SK-N-DZ (cell line): ENCODE measurements around the gene ADARB2.

ENCODE experiments used
- DNase-seq: peaks from one replicate; pipeline ENCODE4 v3.0.0-alpha.2; 2015; ENCODE audit warnings: low spot score

ADARB2 gene

GRCh38 chr10:1375346-1376170 lies 361.8 kb downstream of the ADARB2 start:
- DNase-seq, result no peak

DNA sequence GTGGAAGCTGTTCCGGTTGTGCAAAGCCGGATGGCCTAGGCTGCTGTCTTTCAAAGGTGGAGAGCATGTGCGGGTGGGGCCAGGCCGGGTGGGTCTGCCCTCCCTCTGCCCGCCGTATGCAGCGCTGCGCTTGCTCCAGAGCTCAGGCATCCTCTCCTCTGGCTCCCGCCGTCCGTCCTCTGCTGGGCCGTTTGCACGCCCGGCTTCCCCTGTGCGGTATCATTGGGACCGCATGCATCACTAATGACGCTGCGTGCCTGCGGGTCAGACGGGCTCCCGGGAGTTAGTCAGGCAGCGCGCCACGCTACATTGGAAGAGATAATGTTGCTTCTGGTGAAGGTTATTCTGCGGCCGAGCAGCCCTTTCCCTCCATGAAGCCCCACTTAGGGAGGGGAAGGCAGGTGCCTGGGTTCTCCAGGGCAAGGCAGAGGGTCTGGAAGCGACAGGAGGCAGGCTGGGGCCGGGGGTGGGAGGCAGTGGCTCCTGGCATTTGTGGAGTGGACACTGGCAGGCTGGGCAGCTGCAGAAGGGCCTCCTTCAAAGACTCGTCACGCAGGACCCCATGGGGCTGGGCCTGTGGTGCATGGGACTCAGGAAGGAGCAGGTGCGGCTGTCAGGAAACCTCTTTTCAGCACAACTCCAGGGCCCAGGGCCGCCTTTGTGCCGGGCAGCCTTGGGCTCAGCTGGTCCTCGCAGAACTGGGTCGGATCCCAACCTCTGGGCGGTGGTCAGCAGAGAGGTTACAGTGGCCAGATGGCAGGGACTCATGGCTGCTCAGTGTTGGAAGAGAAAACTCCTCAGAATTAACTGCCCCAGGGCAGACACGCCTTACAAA lies 362.6 kb downstream of the ADARB2 start:
- no peak for DNase-seq

DNA sequence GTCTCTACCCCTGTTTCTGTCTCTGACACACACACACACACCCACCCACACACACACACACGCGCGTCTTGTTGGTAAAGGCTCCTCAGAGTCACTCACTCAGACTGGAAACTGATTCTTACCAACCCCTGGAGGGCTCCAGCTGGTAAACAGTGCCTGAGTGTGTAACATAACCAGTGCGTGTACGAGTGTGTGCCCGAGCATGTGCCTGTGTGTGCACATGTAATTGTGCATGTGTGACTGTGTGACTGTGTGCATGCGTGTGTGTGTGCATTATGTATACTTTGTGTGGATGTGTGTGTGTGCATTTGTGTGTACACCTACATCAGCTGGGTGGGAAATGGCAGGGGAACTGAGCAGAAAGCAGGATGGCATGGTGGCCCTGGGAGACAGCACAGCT lies 364.0 kb downstream of the ADARB2 start:
- no peak for DNase-seq

GRCh38 chr10:1372212-1372611 lies 365.1 kb downstream of the ADARB2 start:
- no peak for DNase-seq

DNA sequence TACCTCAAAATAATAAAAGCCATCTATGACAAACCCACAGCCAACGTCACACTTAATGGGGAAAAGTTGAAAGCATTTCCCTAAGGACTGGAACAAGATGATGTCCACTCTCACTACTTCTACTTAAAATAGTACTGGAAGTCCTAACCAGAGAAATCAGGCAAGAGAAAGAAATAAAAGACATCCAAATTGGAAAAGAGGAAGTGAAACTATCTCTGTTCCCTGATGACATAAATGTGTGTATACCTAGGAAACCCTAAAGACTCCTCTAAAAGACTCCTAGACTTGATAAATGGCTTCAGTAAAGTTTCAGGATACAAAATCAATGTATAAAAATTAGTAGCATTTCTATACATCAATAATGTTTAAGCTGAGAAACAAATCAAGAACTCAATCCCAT lies 367.0 kb downstream of the ADARB2 start:
- no peak for DNase-seq

DNA sequence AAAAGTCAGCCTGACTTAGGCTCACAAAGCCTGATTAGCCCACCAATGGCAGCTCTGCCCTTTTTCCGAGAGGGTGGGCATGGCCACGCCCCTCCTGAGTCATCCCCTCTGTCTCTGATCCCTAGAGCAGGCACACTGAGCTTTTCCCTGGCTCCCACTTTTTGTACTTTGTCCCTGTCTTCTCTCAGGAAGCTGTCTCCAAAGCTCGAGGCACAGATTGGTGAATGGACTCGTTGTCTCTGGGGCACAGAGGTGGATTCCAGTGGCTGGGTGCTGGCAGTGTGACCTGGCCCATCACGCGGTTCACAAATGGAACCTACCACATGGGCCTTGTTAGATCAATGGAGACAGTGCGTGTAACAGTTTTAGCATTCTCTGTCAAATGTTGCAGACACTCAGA lies 367.7 kb downstream of the ADARB2 start:
- no peak for DNase-seq

DNA sequence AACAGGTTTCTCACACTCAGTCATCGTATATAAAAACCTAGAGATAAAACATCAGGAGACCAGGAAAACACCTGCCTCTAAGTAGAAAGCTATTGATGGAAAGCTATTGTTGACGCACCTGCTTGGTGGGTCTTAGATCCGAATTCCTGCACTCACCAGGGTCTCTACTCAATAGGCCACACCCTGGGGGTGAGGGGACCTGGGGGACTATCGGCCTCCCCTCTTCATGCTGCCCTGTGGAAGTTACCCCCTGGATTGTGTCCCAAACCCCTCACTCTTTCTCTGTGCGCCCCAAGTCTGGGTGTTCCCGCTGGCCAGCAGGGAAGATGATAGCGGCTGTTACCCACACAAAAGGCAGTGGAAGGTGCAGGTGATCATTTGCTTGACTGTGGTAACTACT lies 368.1 kb downstream of the ADARB2 start:
- DNase-seq, result no peak

GRCh38 chr10:1368842-1369171 lies 368.5 kb downstream of the ADARB2 start:
- DNase-seq, result peak; percentile 68

GRCh38 chr10:1367938-1368841 lies 369.1 kb downstream of the ADARB2 start:
- DNase-seq, result no peak

GRCh38 chr10:1366811-1367425 lies 370.4 kb downstream of the ADARB2 start:
- DNase-seq, result no peak

DNA sequence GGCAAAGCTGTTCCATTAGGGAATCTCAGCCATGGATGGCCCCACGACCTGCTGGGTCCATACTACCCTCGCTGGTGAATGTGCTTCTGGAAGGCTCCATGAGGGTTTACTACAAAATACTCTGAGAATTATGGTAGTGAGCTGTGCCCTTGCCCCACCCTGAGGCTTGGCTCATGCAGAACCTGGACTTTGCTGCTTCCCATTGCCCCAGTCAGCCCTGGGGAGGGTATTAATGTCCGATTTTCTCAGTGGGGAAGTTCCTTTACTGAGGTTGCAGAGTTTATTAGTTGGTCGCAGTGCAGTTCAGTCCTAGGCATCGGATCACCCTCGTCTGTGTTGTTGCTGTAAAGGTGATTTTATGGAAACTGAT lies 371.0 kb downstream of the ADARB2 start:
- DNase-seq, result no peak

DNA sequence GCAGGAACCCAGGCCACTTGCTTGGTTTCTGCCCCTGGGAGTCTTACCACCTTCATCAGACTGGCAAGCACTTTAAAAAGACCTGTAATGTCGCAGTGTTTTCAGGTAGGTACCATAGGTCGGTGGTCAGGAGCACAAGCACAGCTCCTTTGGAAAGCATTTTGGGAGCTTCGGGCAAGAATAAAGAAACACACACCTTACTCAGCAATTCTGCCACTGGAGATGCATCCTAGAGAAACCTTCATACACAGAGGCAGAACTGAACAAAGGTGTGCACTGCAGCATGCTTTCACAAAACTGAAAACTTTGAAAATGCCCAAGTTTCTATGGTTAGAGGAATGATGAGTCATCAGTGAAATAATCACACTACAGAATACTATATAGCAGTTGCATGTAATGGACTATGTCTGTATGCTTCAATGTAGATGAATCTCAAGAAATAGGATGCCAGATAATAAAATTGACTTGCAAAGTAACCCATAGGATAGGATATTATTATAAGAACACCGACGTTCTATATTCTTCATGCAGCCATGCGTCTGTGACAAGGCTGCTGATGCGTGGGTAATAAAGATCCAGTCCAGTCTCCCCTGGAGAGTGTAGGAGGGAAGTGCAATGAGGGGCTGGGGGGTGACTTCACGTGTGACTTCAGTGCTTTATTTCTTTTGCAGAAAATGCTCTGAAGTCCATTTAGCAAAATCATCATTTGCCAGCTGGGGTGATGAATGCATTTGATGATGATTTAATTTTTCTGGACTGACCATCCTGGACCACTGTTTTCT lies 371.6 kb downstream of the ADARB2 start:
- no peak for DNase-seq

GRCh38 chr10:1364151-1364910 lies 373.0 kb downstream of the ADARB2 start:
- DNase-seq, result no peak

DNA sequence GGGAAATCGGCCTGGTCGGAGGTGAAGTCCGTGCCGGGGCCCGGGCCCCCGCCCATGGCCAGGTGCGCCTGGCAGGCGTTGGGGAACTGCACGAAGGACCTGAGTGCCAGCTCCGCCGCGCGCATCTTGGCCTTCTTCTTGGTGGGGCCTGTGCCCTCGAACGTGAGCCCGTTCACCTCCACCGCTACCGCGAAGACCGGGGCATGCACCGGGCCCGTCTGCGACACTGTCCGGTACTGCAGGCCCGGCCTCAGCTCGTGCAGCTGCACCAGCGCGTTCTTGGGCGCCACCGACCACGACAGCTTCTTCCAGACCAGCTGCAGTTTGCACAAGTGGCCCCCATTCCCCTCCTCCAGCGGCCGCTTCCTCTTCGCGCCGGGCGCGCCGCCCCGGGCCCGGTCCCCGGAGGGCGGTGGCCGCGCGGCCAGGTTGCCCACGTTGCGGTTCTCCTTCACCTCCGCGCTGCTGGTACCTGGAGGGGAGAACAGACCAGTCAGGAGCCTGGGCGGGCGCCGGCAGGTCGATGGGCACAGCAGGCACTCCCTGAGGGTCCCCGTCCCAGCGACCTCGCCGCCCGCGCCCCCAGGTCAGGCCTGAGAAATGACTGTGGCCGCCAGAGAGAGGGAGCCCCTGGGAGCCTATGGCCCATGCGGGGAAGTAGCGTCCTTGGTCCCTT lies 373.7 kb downstream of the ADARB2 start:
- DNase-seq, result no peak

DNA sequence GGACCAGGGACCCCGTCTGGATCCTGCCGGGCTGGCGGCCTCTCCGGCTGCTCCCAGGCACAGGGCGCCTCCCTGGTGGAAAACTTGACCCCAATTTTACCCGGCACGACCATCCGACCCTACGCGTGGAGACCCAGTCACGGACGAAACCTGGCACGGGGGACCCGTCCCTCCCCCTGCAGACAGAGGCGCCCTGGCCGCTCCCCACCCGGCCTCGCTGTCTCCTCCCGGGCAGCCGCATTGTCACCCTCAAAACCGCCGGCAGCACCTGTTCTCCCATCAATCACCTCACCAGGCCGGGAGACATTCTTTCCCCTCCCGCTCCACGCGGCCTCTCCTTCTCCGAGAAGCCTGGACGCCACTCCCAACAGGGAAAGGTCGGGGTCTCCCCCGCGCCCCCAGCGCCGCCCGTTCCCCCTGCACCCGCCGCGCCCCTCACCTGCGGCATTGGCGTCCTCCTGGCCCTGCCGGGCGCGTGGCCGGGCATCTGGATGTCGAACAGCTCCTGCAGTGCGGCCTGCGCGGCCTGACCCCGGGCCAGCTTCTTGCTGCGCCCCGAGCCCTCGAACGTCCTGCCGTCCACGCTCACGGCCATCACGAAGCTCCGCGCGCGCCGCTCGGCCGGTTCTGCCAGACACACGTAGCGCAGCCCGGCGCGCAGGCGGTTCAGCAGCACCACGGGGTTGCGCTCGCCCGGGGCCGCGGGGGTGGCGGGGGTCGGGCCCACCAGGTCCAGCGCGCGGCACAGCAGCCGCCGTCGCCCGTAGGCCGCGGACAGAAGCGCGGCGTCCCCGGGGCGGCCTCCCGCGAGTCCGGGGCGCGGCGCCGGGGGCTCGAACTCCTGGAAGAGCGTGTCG lies 374.5 kb downstream of the ADARB2 start:
- no peak for DNase-seq

DNA sequence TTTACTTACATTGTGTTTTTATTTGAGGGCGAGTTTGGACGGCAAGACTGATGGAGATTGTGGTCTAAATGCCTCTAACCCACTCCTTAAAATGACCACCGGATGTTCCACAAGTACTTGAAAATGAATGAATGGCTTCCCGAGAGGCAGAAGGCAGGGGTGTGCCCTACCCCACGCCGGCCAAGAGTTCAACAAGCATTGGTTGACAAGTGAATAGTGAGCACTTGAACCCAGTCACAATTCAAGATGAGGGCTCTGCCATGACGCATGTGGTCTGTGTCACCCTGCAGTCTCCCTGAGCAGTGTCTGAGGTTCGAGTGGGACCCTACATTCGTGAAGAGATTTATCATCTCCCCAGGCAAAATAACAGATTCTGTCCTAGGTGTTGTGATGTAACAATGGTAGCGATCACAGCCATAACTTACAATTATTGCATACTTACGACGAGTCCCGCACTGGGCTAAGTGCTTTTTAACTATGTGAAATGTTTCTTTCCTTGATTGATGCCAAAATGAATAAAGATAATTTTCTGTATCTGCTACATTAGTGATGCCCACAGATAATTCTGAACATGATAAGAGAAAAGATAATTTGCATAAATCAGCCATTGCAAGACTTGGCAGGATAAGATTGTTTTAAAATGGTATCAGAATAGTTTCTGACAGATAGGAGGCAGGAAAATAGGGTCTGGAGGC lies 375.8 kb downstream of the ADARB2 start:
- no peak for DNase-seq

GRCh38 chr10:1360558-1361164 lies 376.7 kb downstream of the ADARB2 start:
- no peak for DNase-seq
